IMR-90 (cell line): ENCODE measurements around the gene ZNF776.

Source experiments
- BHLHE40 ChIP-seq: fragments of 150-350 bp; IDR thresholded peaks from 2 replicates; pipeline ENCODE4 v1.6.1; 2016; ENCODE audit warnings: mild to moderate bottlenecking, low read depth, low read length
- CTCF ChIP-seq: conservative IDR thresholded peaks from 2 replicates; pipeline ENCODE4 v1.5.1; 2012; ENCODE audit warnings: mild to moderate bottlenecking, low read depth, low read length, improper control_type of control experiment
- ELK1 ChIP-seq: fragments of 150-350 bp; IDR thresholded peaks from 2 replicates; pipeline ENCODE4 v1.6.1; 2016; ENCODE audit warnings: low read depth, mild to moderate bottlenecking, low read length, moderate library complexity, borderline replicate concordance
- FOS ChIP-seq: fragments of 150-350 bp; IDR thresholded peaks from 2 replicates; pipeline ENCODE4 v1.6.1; 2016; ENCODE audit warnings: low read depth, low read length
- MAFK ChIP-seq: IDR thresholded peaks from 2 replicates; pipeline ENCODE4 v1.6.1; 2012; ENCODE audit warnings: low read depth, low read length, improper control_type of control experiment
- MAZ ChIP-seq: IDR thresholded peaks from 2 replicates; pipeline ENCODE4 v1.6.1; 2012; ENCODE audit warnings: low read depth, mild to moderate bottlenecking, low read length, improper control_type of control experiment, moderate library complexity, borderline replicate concordance
- POLR2A ChIP-seq: IDR thresholded peaks from 2 replicates; pipeline ENCODE4 v1.6.1; 2012; ENCODE audit warnings: mild to moderate bottlenecking, low read depth, low read length
- RFX5 ChIP-seq: IDR thresholded peaks from 2 replicates; pipeline ENCODE4 v1.8.0; 2012; ENCODE audit warnings: low read depth, mild to moderate bottlenecking, low read length, moderate library complexity
- USF2 ChIP-seq: fragments of 150-350 bp; IDR thresholded peaks from 2 replicates; pipeline ENCODE4 v1.6.1; 2017; ENCODE audit warnings: mild to moderate bottlenecking, antibody characterized with exemption, low read length, low read depth

GRCh38 chr19:57807541-57807940 is 60.9 kb downstream of the ZNF776 start:
- TF ChIP-seq POLR2A (no peak), CTCF (no peak), BHLHE40 (no peak), RFX5 (no peak), FOS (no peak), USF2 (no peak), ELK1 (no peak), MAZ (no peak), MAFK (no peak)
